EL (cell line): ENCODE results near the gene POTEG.
"Not testable (repeated sequence)": the region's sequence is repeated elsewhere in the genome, so short reads cannot be mapped to it uniquely, and the experiment has no call there.

ENCODE experiments used
- DNase-seq: peaks from one replicate; pipeline ENCODE4 v3.0.0-alpha.2; 2016

Gene POTEG

GRCh38 chr14:19372813-19373500 lies 61.2 kb downstream of the POTEG start:
- not testable (repeated sequence) for DNase-seq

- not testable (repeated sequence) for DNase-seq
Observed at GRCh38 chr14:19371767-19372166, 62.4 kb downstream of the POTEG start.

GRCh38 chr14:19362803-19363202 lies 71.3 kb downstream of the POTEG start:
- DNase-seq = not testable (repeated sequence)

GRCh38 chr14:19362323-19362722 lies 71.8 kb downstream of the POTEG start:
- not testable (repeated sequence) for DNase-seq

GRCh38 chr14:19361636-19362253 lies 72.4 kb downstream of the POTEG start:
- not testable (repeated sequence) for DNase-seq

- DNase-seq = not testable (repeated sequence)
Observed at GRCh38 chr14:19360937-19361635, 73.1 kb downstream of the POTEG start.
